Dermis microvascular lymphatic vessel endothelial cell (primary cell): ENCODE data around the gene INVS. TPM values are rescaled to one million over a fixed set of nuclear protein-coding genes. Genes with fewer than 3 reads are reported as not detected.
"Not testable (repeated sequence)": the region's sequence is repeated elsewhere in the genome, so short reads cannot be mapped to it uniquely, and the experiment has no call there.

Source experiments
- DNase-seq, 2 donors: peaks; one replicate each; pipeline versions ENCODE4 v3.0.0 to v3.0.0-alpha.2; 2010; ENCODE audit warnings: low read depth in 2 of 2
- total RNA-seq: library from RNA; depleted of rRNA; stranded (reverse); fragments of >200 nt; gene quantifications from 2 replicates; pipeline ENCODE4 v1.2.1, GENCODE V29; 2014

INVS gene
- total RNA-seq, 1 donor from 2014 or later: 22.5 TPM

GRCh38 chr9:100193078-100193477, 94.0 kb downstream of the INVS start:
- DNase-seq: no peak

GRCh38 chr9:100196215-100196614, 97.2 kb downstream of the INVS start:
- DNase-seq: no peak

- no peak for DNase-seq
These were observed 97.8 kb downstream of the INVS start for GRCh38 chr9:100196828-100197227.

- no peak for DNase-seq
These were observed 98.5 kb downstream of the INVS start for GRCh38 chr9:100197553-100197952.

- DNase-seq: no peak
These were observed 103.8 kb downstream of the INVS start for GRCh38 chr9:100202806-100203205.

- peak in 1 of 2 donors; percentile 29 for DNase-seq
These were observed 105.8 kb downstream of the INVS start for GRCh38 chr9:100204796-100205195.

- DNase-seq: peak; percentile 89 to 91
These were observed 107.9 kb downstream of the INVS start for GRCh38 chr9:100206899-100207298.

GRCh38 chr9:100208673-100209072, 109.6 kb downstream of the INVS start:
- no peak for DNase-seq

- DNase-seq: no peak
These were observed 112.4 kb downstream of the INVS start for GRCh38 chr9:100211476-100211875.

GRCh38 chr9:100213730-100214477, 114.9 kb downstream of the INVS start:
- no peak for DNase-seq

GRCh38 chr9:100216178-100216787, 117.2 kb downstream of the INVS start:
- peak; percentile 57 to 74 for DNase-seq

GRCh38 chr9:100217536-100217935, 118.5 kb downstream of the INVS start:
- DNase-seq: no peak

GRCh38 chr9:100219347-100219746, 120.3 kb downstream of the INVS start:
- DNase-seq: no peak

GRCh38 chr9:100220936-100221335, 121.9 kb downstream of the INVS start:
- no peak for DNase-seq

GRCh38 chr9:100221538-100221937, 122.5 kb downstream of the INVS start:
- no peak for DNase-seq

- peak in 1 of 2 donors; percentile 26 for DNase-seq
These were observed 123.6 kb downstream of the INVS start for GRCh38 chr9:100222674-100223073.

GRCh38 chr9:100227636-100228035, 128.6 kb downstream of the INVS start:
- no peak for DNase-seq

GRCh38 chr9:100228352-100228869, 129.4 kb downstream of the INVS start:
- DNase-seq: no peak

- no peak for DNase-seq
These were observed 130.1 kb downstream of the INVS start for GRCh38 chr9:100229136-100229535.

- DNase-seq: no peak
These were observed 130.5 kb downstream of the INVS start for GRCh38 chr9:100229561-100229960.

- DNase-seq: not testable (repeated sequence)
These were observed 137.9 kb downstream of the INVS start for GRCh38 chr9:100236986-100237385.

GRCh38 chr9:100240512-100240911, 141.5 kb downstream of the INVS start:
- DNase-seq: no peak

GRCh38 chr9:100267211-100267610, 168.2 kb downstream of the INVS start:
- no peak for DNase-seq
